GM18507 (cell line): Measurements from ENCODE around the gene P2RY14.

Experiments
- DNase-seq: peaks from one replicate; pipeline ENCODE4 v3.0.0; 2011; ENCODE audit warnings: low read depth; ENCODE audit not compliant: insufficient read length; ENCODE audit errors: extremely low spot score
- FAIRE-seq: peaks from 2 replicates; lab custom pipeline; 2011; peaks lifted over from hg19 to GRCh38; lab: Jason Lieb, UNC

P2RY14 gene

DNA sequence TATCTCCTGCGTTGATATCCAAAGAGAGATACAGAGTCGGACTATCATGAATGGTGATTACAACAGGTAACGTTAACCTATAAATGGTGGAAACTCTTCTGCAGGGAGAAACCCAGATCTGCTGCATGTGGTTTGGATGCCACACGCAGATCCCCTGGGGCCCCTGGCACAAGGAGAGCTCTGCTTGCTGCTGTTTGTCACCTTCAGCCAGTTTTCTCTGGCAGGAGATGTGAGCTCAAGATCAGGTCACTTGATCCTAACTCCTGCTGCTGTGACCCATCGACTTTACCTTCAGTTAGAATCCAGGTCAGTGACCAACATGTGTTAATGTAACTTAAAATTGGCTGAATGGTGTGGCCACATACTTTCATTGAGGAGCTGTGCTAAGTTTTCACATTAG is 51.5 kb downstream of the P2RY14 start:
- FAIRE-seq: no peak
- DNase-seq: no peak

DNA sequence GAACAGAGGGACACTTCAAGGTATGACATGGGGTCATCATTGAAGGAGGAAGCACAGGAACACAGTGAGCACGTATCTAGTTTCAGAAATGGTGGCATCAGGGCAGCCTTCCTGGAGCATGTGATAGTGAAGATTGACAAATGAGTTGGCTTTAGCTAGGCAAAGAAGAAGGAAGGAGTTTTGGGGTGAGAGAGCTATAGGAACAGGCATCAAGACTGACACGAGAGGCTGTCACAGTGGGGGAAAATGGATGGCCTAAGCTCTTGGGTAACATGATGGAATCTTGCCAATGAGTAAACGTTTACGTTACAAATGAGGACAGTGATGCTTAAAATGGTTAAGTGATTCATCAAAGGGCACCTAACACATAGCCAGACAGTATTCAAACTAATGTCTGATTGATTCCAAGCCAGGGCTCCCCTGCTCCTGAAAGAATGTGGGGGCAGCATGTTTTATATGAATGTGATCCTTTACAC is 52.2 kb downstream of the P2RY14 start:
- FAIRE-seq: no peak
- DNase-seq: no peak

DNA sequence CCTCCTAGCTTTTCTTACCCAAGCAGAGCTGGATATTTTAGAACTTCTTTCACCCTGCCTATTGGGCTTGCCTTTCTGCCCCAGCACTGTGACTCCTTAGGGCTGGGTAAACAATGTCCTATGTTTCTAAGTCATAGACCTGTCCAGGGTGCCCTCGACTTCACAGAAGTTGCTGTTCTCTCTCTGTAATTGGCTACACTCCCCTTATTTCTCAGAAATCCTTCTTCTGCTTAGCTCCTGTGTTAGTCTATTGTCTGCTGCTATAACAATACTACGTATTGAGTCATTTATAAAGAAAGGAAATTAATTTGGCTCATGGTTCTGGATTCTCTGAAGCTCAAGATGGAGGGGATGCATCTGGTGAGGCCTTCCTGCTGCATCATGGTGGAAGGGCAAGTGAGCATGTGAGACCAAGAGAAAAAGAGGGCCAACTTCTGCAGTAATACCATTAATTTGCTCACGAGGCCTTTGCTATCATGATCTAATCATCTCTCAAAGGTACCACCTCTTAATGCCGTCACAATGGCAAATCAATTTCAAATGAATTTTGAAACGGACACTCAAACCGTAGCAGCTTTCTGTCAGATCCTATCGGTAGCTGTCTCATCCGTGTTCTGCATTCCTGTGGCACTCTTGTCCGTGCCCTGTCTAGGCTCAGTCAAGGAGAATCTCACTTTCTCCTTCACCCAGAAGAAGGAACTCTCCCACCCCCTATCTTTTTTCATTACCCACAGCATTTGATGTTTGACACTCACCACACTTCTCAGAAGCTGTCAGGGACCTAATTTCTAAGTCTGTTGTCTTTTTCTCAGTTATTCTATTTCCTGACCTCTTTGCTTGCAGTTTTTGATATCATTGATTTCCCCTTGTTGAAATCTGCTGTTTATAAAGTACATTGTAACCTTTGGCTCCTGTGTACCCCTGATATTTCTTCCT is 53.0 kb downstream of the P2RY14 start:
- FAIRE-seq (no peak), DNase-seq (no peak)

DNA sequence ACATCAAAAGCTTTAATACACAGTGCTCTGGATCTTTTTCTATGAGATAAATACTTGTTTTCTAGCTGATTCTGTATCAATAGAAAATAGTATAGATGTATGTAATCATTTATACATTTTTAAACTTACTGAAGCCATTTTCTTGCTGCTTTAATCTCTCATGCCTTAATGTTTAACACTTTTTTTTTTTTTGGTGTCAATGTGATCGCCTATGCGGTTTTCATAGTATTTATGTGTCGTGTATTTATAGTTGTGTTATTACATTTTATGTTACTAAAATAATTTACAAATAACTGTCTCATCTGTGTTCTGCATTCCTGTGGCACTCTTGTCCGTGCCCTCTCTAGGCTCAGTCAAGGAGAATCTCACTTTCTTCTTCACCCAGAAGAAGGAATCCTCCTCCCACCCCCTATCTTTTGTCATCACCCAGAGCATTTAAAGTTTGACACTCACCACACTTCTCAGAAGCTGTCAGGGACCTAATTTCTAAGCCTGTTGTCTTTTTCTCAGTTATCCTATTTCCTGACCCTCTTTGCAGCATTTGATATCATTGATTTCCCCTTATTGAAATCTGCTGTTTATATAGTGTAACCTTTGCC is 54.0 kb downstream of the P2RY14 start:
- no peak for DNase-seq
- no peak for FAIRE-seq

DNA sequence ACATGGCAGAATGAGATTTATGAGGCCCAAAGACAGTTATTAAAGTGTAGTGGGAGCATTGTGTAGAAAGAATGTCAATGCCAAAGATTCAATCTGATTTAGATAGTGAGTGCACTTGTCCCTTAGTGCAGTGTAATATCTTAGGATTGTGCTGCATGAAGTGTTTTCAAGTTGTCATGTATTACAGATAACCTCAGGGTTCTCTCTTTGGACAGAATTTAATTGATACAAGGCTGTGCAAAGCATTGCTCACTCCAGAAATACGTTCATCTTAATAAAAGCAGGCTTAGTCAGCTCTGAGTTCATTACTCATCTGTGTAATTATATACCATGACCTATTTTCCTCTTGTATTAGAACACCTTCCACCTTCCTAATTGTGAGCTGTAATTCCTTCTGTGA is 59.3 kb downstream of the P2RY14 start:
- DNase-seq (no peak), FAIRE-seq (no peak)

DNA sequence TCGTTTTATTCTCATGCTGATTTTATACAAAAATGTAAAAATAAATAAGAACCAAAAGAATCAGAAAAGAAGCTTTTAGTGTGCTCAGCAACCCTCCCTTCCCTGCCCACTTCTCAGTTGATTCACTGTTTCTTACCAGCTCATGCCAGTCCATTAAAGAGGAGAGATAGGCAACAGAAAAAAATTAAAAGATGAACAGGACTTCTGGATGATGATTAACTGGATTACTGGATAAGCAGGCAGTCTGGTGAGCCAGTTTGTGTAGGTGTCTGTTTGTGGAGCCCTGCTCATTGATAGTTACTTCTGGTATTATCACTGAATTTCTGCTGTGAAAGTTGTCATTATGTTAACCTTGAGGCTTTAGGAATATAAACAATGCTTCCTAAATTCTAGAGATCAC is 60.2 kb downstream of the P2RY14 start:
- FAIRE-seq (no peak), DNase-seq (no peak)

DNA sequence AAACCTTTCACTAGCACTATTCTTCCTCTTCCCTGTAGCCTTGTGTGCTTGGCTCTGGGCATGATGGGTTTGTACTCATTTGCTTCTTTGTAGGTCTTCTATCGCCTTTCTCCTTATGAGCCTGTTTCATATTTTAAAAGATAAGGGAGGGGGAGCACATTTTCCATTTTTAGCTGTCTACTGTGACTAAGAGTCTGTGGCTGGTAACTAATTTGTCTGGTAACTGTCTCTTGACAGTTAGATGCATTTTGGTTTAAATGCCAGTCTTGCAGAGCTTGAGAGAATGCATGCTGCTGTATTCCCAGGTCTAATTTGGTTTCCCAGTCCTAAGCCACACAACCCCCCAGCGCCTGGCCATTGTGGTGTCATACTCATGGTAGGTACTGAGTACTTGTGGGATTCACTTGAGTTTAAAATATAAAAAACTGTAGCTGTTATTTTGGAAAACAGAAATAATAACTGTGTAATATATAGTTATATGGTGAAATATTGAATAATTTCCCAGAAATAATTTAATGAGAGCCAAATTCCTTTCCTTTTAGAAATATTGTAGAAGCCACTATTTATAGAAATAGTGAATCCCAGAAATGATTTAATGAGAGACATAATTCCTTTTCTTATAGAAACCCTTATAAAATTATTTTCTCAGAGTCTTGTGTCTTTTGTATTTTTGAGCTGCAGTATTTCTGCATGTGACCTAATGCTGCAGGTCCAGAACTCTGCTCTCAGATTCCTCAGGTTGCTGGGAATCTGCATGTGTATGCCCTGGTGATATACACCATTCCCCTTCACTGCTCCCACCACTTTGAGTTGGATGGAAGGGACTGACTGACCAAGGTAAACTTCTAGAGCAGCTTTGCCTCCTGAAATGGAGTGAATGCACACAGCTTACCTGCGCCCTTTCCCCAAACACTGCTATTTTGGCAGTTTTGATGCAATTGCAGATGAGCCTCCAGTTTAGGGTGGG is 61.4 kb downstream of the P2RY14 start:
- no peak for FAIRE-seq
- no peak for DNase-seq

DNA sequence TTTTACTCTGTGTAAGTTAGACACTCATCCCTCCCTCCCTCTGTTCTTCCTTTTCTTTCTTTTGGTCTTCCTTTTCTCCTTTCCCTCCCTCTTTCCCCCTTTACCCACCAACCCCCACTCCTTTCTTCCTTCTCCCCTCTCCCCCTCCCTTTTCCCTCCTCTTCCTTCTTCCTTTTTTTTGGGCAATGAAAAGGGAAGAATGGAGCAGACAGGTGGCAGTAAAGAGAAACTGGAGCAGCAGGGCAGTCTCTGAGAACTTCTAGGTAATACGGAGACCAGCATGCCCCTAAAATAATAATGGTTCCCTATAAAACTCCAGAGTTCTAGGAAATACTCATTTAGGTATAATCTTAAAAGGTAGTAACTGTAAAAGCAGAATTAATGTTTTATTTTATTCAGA is 63.9 kb downstream of the P2RY14 start:
- no peak for DNase-seq
- FAIRE-seq: no peak

DNA sequence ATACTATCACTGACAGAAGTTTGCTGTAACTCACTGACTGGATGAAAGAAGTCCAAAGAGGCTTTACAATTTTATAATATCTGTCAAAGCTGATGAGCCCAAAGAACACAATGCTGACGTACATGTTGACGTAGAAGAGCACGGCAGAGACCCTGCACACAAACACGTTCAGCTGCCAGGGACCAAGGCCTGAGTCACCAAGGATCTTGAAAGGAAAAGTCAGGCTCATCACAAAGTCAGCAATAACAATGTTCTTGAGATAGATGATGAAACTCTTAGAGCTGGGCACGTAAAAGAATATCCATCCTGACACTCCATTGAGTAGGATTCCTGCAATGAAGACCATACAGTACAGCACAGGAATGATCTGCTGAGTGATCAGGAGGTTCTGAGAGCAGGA is 64.5 kb downstream of the P2RY14 start:
- no peak for DNase-seq
- FAIRE-seq: no peak

DNA sequence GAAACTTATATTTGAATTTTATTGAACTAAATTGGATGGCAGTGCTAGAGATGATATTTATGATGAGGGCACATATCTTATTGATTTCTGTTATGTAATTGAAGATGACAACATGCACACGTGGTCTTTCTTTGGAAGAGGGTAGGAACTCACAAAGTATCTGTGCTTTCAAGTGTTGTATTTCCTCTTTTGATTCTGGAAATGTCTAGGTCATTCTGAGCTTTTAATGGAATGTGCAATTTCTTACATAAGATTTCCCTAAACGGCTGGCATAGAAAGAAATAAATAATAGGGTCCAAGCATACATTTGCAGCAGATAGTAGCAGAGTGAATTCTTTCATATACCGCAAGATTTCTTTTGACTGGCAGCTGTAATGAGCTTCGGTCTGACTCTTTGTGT is 65.2 kb downstream of the P2RY14 start:
- DNase-seq (no peak), FAIRE-seq (no peak)

DNA sequence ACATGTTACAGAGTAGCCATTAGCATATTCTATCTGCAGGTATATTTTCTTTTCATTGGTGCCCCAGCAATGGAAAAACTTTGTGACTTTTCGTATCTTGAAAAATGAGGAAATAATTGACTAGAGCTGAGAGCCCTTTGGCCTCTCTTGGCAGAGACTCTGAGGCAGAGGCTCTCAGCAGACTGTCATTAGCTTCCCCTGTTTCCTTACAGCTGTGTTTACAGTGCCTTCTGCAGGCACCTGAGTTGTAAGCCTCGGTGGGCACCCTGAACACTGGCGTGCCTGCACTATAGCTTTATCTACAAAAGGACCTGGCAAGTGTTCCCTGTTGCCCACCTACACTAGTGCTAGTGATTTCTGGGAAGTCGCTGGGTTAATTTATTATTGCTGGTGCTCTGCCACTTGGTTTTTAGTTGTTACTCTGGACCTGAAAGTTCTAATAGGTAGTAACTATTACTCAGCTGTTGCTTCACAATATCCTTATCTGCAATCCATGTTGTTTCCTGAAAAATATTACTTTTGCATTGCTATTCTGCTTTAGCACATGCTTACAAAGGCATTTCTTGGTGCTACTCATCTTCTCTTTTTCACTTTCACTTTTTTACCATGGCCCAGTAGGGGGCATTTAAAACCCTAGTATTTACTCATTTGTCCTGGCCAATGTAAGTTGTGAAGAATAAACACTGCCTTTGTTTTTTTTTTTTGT is 67.5 kb downstream of the P2RY14 start:
- DNase-seq (no peak), FAIRE-seq (peak; percentile 62)

DNA sequence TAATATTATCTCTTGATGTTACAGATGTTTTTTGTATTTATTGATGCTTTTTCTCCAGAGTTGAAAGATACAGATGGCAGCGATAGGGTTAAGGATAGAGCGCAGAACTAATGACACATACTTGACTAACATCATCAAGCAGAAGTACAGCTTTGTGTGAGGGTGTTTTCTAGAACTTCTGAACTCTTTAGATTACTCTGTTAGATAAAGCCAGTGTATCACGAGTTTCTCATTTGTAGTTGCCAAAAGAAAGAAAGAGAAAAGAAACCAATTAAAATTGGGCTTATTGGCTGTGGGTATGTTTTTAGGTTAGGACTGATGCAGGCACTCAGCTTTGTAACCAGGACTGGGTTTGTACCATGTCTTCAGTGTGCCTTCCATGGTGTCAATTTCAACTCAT is 68.7 kb downstream of the P2RY14 start:
- no peak for FAIRE-seq

DNA sequence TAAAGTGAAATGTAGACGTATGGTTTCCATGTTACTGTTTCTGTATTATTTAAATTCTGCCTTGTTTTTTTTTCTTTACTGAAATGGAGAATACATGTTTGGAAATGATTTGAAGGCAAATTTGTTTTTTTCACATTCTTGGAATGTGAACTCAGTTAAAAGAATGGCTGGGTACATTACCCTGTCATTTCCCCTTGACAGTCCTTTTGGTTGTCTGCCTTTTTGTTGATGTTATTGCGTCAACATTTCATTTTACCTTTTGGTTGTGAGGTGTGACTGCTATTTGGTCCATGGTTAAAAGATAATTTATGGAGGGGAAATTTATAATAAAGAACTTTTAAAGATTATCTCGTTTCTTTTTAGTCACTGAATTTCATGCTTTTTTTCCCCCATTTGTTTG is 72.1 kb downstream of the P2RY14 start:
- no peak for FAIRE-seq
- DNase-seq: no peak

More for the DNA sequence above, 68.7 kb downstream of the P2RY14 start:
- DNase-seq: no peak

DNA sequence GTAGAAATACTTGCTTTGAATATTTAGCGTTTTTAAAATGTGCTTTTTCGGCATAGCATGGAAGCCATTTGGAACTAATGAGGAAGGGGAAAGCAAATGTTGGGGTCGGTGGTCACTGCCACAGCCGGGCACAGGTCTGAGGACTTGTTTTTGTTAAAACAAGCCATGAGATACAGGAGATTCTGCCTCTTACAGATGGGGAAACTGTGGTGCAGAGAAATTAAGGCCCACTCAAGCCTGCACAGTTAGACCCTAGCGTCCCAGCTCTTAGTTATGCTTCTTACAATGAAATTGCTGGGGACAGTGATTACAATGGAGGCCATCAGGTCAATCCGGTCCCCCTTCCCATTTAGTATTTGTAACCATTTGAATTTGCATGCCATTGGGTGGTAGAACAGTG is 72.9 kb downstream of the P2RY14 start:
- no peak for FAIRE-seq
- no peak for DNase-seq

DNA sequence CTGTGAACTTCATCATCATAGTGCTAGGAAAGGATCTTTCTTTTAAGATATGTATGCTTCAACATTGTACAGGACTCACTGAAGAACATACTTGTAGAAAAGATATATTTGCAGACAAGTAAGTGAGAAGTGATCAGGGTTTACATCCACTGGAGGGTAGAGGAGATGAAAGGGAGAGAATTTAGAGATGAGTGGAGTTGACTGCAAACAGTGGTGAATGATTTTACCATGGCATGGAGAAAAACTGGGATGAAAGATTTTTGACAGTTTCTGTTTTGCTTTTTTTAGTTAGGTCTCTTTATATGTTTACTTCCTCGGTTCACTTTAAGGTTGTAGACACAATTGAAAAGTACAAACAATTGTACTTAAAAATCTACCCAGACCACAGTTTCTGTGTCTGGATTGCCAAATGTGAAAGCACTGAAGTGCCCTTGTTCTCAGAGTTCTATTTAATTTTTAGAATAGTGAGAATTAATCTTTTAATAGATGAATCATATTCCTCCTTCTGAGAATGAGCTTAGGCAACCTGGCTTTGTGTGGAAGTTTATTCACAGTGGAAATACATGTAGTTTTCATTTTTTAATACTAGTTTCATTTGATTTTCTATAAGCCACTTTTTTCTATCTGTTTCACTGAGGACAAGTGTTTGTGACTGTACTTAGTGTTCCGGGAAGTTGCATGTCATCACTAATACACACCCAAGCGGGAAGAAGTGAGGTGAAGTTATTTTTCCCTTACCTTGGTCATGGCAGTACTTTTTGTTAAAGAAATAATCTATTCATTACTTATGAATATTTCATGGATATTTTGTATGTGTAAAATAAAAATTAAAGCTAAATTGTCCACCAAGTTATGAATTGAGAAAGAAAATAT is 73.6 kb downstream of the P2RY14 start:
- FAIRE-seq: no peak
- DNase-seq: no peak

DNA sequence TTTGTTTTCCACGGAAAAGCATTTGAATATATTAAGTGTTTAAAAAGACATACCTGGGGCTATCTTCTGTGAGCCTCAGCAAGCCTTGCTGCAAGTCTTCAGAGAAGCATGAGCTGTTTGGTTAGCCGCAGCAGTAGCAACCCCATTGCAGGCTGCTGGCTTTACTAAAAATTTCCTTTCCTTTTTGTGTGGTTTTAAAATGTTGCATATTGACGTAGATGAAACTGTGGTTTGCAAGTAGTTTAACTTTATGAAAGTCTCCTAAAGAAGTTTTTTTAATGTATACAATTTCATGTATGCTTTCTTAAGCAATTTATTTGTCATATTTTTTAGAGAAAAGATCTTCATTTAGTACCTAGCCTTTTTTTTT is 75.3 kb downstream of the P2RY14 start, which contains the start of gene GPR171:
Gene GPR171, minus strand, starts transcription at position 166 of the 370 bp plus-strand sequence. CDS start 3,830 bp downstream, outside the sequence.
- FAIRE-seq (peak; percentile 85), DNase-seq (peak; percentile 5)

DNA sequence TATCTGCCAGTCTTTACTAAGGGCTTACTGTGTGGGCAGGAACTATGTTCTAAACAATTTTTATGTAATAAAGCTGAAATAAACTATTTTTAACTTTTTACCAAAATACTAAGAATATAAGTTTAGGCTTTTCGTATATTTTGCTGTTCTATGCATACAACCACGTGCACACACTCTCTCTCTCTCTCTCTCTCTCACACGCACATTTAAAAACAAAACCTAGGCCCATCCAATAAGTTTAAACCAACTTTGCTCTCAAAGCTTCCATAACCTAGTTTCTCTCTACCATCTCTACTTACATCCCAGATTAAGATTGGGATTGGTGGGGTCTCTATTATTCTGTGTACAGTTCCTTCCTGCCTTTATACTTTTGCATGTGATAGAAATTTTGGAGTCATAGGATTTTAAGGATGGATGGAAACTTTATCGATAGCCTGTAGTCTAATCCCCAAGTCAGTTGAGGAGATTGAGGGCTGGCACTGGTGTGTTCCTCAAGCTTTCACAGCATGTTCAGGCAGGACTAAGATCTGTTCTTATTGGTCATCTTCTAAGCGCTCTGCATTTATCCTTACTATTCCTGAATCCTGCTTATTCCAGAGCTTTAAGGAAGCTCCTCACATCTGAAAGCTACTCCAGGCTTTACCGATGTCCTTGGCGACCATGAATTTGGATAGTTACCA is 77.2 kb downstream of the P2RY14 start:
- no peak for DNase-seq
- FAIRE-seq: no peak

DNA sequence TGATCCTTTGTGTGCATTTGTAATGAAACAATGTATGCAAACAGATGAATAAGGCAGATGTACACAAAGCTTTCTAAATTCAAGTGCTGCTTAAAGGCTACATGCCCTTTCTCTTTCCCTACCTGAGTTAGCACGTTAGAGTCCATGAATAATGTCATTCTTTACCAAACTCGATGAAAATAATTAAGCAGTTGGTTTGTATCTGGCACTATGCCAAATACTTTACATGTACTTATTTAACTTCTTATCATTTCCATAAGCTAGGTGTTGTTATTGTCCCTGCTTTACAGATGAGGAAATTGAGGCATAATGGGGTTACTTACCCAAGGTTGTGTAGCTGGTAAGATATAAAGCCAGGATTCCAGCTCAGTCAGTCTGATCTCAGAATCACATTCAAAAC is 77.8 kb downstream of the P2RY14 start:
- DNase-seq (no peak), FAIRE-seq (no peak)
